Esophagus squamous epithelium (tissue), 5 donors: Measurements from ENCODE around the gene AP1S3. TPM values are rescaled to one million over a fixed set of nuclear protein-coding genes. Genes with fewer than 3 reads are reported as not detected.

Experiments used
- DNase-seq: peaks from one replicate; lab custom pipeline; 2025; lab: John Stamatoyannopoulos, UW
- H3K27ac ChIP-seq, 4 donors: fragments of 200-600 bp; sonication (generic); one replicate each; pipeline ENCODE4 v1.5.1; 2016 to 2019; ENCODE audit warnings: mild to moderate bottlenecking in 1 of 4
- H3K27me3 ChIP-seq, 4 donors: fragments of 200-600 bp; sonication (generic); 1 replicate in 3 of 4; 2 replicates in 1 of 4; pipeline versions ENCODE4 v1.5.1 to v1.6.0; 2017 to 2021; ENCODE audit warnings: antibody characterized with exemption in 1 of 4
- H3K36me3 ChIP-seq, 3 donors: fragments of 200-600 bp; sonication (generic); one replicate each; pipeline ENCODE4 v1.5.1; 2016 to 2019
- H3K4me1 ChIP-seq, 3 donors: fragments of 200-600 bp; sonication (generic); one replicate each; pipeline ENCODE4 v1.5.1; 2017 to 2019
- H3K4me3 ChIP-seq, 4 donors: fragments of 200-600 bp; sonication (generic); 1 replicate in 3 of 4; 2 replicates in 1 of 4; pipeline ENCODE4 v1.5.1; 2016 to 2019; ENCODE audit warnings: mild to moderate bottlenecking in 2 of 4, moderate library complexity in 1 of 4
- H3K9me3 ChIP-seq, 3 donors: fragments of 200-600 bp; sonication (generic); one replicate each; pipeline ENCODE4 v1.5.1; 2016 to 2019
- POLR2A ChIP-seq, 4 donors: fragments of 450-650 bp; IDR thresholded peaks; one replicate each; pipeline ENCODE4 v1.6.1; 2017; ENCODE audit warnings: antibody characterized with exemption in 4 of 4, mild to moderate bottlenecking in 4 of 4, moderate library complexity in 3 of 4
- WGBS, 2 donors: methylation state at CpG; one replicate each; pipeline ENCODE4 v1.1.5; 2018; 5-methylcytosine and 5-hydroxymethylcytosine counted together
- intact Hi-C: fragments of 100-400 bp; cut with DNase I; formaldehyde crosslinking; loops from one replicate; pipeline ENCODE4 v1.15.0; 2022
- total RNA-seq, 4 donors: library from RNA; depleted of rRNA; stranded (reverse); fragments of >200 nt; gene quantifications; one replicate each; pipeline ENCODE4 v1.1.0, GENCODE V29; 2016
- TF ChIP-seq, protein P1 (sequence below), 6 experiments: fragments of 450-650 bp in 4 of 6; fragments of 200-600 bp in 2 of 6; sonication (generic) in 2 of 6; IDR thresholded peaks; one replicate each; pipeline ENCODE4 v1.5.1; 2016 to 2019; ENCODE audit warnings: antibody characterized with exemption in 6 of 6, mild to moderate bottlenecking in 4 of 6, moderate library complexity in 4 of 6
- donor health status: DM: yes; HTN: yes; CAD: no.

Gene AP1S3
- total RNA-seq, 4 donors from 2014 or later = 11.3 to 27.4 (median 15.6) TPM

GRCh38 chr2:223853425-223853837 is 16.0 kb upstream of the AP1S3 start:
- Histone ChIP-seq H3K27me3 (no peaks in the 10 kb centered on the region), H3K9me3 (no peaks in the 10 kb centered on the region), H3K36me3 (no peaks in the 10 kb centered on the region), H3K4me3 (no peak overlapping the region), H3K4me1 (no peaks in the 10 kb centered on the region), H3K27ac (no peak overlapping the region)
- DNase-seq = no peak
- TF ChIP-seq POLR2A (IDR thresholded peaks at IDR 0.05) = no peak
- TF ChIP-seq, protein P1, sequence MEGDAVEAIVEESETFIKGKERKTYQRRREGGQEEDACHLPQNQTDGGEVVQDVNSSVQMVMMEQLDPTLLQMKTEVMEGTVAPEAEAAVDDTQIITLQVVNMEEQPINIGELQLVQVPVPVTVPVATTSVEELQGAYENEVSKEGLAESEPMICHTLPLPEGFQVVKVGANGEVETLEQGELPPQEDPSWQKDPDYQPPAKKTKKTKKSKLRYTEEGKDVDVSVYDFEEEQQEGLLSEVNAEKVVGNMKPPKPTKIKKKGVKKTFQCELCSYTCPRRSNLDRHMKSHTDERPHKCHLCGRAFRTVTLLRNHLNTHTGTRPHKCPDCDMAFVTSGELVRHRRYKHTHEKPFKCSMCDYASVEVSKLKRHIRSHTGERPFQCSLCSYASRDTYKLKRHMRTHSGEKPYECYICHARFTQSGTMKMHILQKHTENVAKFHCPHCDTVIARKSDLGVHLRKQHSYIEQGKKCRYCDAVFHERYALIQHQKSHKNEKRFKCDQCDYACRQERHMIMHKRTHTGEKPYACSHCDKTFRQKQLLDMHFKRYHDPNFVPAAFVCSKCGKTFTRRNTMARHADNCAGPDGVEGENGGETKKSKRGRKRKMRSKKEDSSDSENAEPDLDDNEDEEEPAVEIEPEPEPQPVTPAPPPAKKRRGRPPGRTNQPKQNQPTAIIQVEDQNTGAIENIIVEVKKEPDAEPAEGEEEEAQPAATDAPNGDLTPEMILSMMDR (IDR thresholded peaks at IDR 0.05) = no peak
- intact Hi-C loops = no loop called here
- 51 to 71% methylated on average over 3 of the region's 3 CpGs for WGBS, 2 donors

GRCh38 chr2:223852281-223852795 is 15.0 kb upstream of the AP1S3 start:
- Histone ChIP-seq H3K27me3 (no peaks in the 10 kb centered on the region), H3K9me3 (no peaks in the 10 kb centered on the region), H3K4me3 (no peak overlapping the region), H3K36me3 (no peaks in the 10 kb centered on the region), H3K4me1 (no peaks in the 10 kb centered on the region), H3K27ac (no peak overlapping the region)
- TF ChIP-seq, protein P1 (IDR thresholded peaks at IDR 0.05) = no peak
- TF ChIP-seq POLR2A (IDR thresholded peaks at IDR 0.05) = no peak
- DNase-seq = no peak
- intact Hi-C loops = no loop called here
- 84 to 92% methylated on average over 3 of the region's 3 CpGs for WGBS, 2 donors

DNA sequence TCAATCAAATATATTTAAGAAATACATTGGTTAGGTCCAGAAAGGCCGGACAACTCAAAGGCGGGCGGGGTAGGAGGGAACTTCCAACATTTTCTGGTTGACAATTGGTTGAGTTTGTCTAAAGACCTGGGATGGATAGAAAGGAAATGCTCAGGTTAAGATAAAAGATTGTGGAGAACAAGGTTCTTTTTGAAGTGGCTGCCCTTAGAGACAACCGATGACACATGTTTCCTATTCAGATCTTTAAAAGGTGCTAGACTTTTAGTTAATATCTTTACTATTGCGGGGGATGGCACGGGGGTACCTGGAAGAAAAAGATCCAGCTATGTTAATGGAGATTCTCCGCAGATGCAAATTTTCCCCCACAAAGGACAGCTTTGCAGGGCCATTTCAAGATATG is 10.0 kb upstream of the AP1S3 start:
- 86 to 91% methylated on average over 7 of the region's 7 CpGs for WGBS, 2 donors
- no peak for DNase-seq
- intact Hi-C loops = no loop called here
- TF ChIP-seq, protein P1 (IDR thresholded peaks at IDR 0.05) = no peak
- no peak for TF ChIP-seq POLR2A (IDR thresholded peaks at IDR 0.05)
- no peak overlapping the region for H3K27ac ChIP-seq
- H3K36me3 ChIP-seq = no peaks in the 10 kb centered on the region
- no peaks in the 10 kb centered on the region for H3K4me1 ChIP-seq
- no peaks in the 10 kb centered on the region for H3K9me3 ChIP-seq
- H3K27me3 ChIP-seq = no peaks in the 10 kb centered on the region
- no peak overlapping the region for H3K4me3 ChIP-seq

- H3K4me1 ChIP-seq = no peaks in the 10 kb centered on the region
- DNase-seq = no peak
- no peak overlapping the region for H3K27ac ChIP-seq
- no peaks in the 10 kb centered on the region for H3K27me3 ChIP-seq
- no peaks in the 10 kb centered on the region for H3K9me3 ChIP-seq
- TF ChIP-seq POLR2A (IDR thresholded peaks at IDR 0.05) = no peak
- TF ChIP-seq, protein P1 (IDR thresholded peaks at IDR 0.05) = no peak
- intact Hi-C loops = no loop called here
- H3K36me3 ChIP-seq = no peaks in the 10 kb centered on the region
- no peak overlapping the region for H3K4me3 ChIP-seq
- 70 to 100% methylated on average over 1 of the region's 1 CpG for WGBS, 2 donors
These were observed 9.1 kb upstream of the AP1S3 start for GRCh38 chr2:223846515-223846914.

GRCh38 chr2:223841436-223842190 is 4.2 kb upstream of the AP1S3 start:
- no peak for DNase-seq
- Histone ChIP-seq H3K36me3 (no peaks in the 10 kb centered on the region), H3K9me3 (no peaks in the 10 kb centered on the region), H3K27me3 (no peaks in the 10 kb centered on the region), H3K4me3 (no peak overlapping the region), H3K27ac (no peak overlapping the region), H3K4me1 (peaks cover 0 to 13% (median 3%) of the 10 kb centered on the region in 3 donors)
- TF ChIP-seq POLR2A (IDR thresholded peaks at IDR 0.05) = no peak
- TF ChIP-seq, protein P1 (IDR thresholded peaks at IDR 0.05) = no peak
- intact Hi-C loops = no loop called here
- WGBS, 2 donors = 61 to 70% methylated on average over 2 to 3 of the region's 3 CpGs
